Progenitor cell of endocrine pancreas (in vitro differentiated cells): ENCODE data around the gene HCN2. TPM values are rescaled to one million over a fixed set of nuclear protein-coding genes. Genes with fewer than 3 reads are reported as not detected.

ENCODE experiments used
- DNase-seq: peaks from one replicate; pipeline ENCODE4 v3.0.0; 2021; ENCODE audit warnings: low spot score; ENCODE audit not compliant: unreplicated experiment
- H3K27ac Mint-ChIP-seq: 2 replicates; pipeline ENCODE4 v1.8.0; 2021; ENCODE audit warnings: mild to moderate bottlenecking, moderate library complexity, mixed read lengths
- H3K27me3 Mint-ChIP-seq: 2 replicates; pipeline ENCODE4 v1.8.0; 2021; ENCODE audit warnings: mixed read lengths
- H3K36me3 Mint-ChIP-seq: 2 replicates; pipeline ENCODE4 v1.8.0; 2022; ENCODE audit warnings: mixed read lengths; ENCODE audit not compliant: insufficient read depth
- H3K4me1 Mint-ChIP-seq: 2 replicates; pipeline ENCODE4 v1.8.0; 2021; ENCODE audit warnings: low read depth, mixed read lengths
- H3K4me3 Mint-ChIP-seq: 2 replicates; pipeline ENCODE4 v1.8.0; 2021; ENCODE audit warnings: low read depth, mild to moderate bottlenecking, moderate library complexity, mixed read lengths
- H3K9me3 Mint-ChIP-seq: 2 replicates; pipeline ENCODE4 v1.8.0; 2021; ENCODE audit warnings: low read depth, mixed read lengths
- CTCF ChIP-seq: fragments of 200-600 bp; sonication (generic); IDR thresholded peaks from one replicate; pipeline ENCODE4 v1.5.0; 2021; ENCODE audit warnings: antibody characterized with exemption, mild to moderate bottlenecking; ENCODE audit not compliant: unreplicated experiment
- total RNA-seq: library from RNA; stranded (reverse); gene quantifications from 2 replicates; pipeline ENCODE4 v1.2.1, GENCODE V29; 2021

HCN2 gene
- total RNA-seq, 1 donor from 2014 or later, result 0.34 TPM

- TF ChIP-seq CTCF, result no peak
- Mint-ChIP-seq H3K4me1 (no peaks in the 10 kb centered on the region), H3K4me3 (no peak overlapping the region), H3K27ac (no peak overlapping the region), H3K36me3 (peaks cover 15% of the 10 kb centered on the region), H3K27me3 (no peaks in the 10 kb centered on the region), H3K9me3 (no peaks in the 10 kb centered on the region)
- DNase-seq, result no peak
These were observed 25.9 kb downstream of the HCN2 start for GRCh38 chr19:615619-616018.

- H3K36me3 Mint-ChIP-seq, result peaks cover 15% of the 10 kb centered on the region
- H3K4me1 Mint-ChIP-seq, result no peaks in the 10 kb centered on the region
- no peak overlapping the region for H3K4me3 Mint-ChIP-seq
- no peak for TF ChIP-seq CTCF
- H3K9me3 Mint-ChIP-seq, result no peaks in the 10 kb centered on the region
- H3K27me3 Mint-ChIP-seq, result no peaks in the 10 kb centered on the region
- no peak overlapping the region for H3K27ac Mint-ChIP-seq
- DNase-seq, result no peak
These were observed 26.5 kb downstream of the HCN2 start for GRCh38 chr19:616062-616700.

- Mint-ChIP-seq H3K4me3 (no peak overlapping the region), H3K4me1 (no peaks in the 10 kb centered on the region), H3K36me3 (peaks cover 15% of the 10 kb centered on the region), H3K9me3 (no peaks in the 10 kb centered on the region), H3K27me3 (no peaks in the 10 kb centered on the region), H3K27ac (no peak overlapping the region)
- no peak for TF ChIP-seq CTCF
- no peak for DNase-seq
These were observed 27.3 kb downstream of the HCN2 start for GRCh38 chr19:616747-617526.

- Mint-ChIP-seq H3K36me3 (peaks cover 15% of the 10 kb centered on the region), H3K4me3 (no peak overlapping the region), H3K9me3 (no peaks in the 10 kb centered on the region), H3K27me3 (no peaks in the 10 kb centered on the region), H3K4me1 (no peaks in the 10 kb centered on the region), H3K27ac (no peak overlapping the region)
- DNase-seq, result no peak
- no peak for TF ChIP-seq CTCF
These were observed 28.0 kb downstream of the HCN2 start for GRCh38 chr19:617551-618246.

- H3K27ac Mint-ChIP-seq, result no peak overlapping the region
- no peak for DNase-seq
- H3K36me3 Mint-ChIP-seq, result peaks cover 15% of the 10 kb centered on the region
- no peaks in the 10 kb centered on the region for H3K9me3 Mint-ChIP-seq
- no peak overlapping the region for H3K4me3 Mint-ChIP-seq
- H3K4me1 Mint-ChIP-seq, result no peaks in the 10 kb centered on the region
- H3K27me3 Mint-ChIP-seq, result no peaks in the 10 kb centered on the region
- TF ChIP-seq CTCF, result no peak
These were observed 28.6 kb downstream of the HCN2 start for GRCh38 chr19:618247-618619.
